HEK293 (cell line): Measurements from ENCODE around the gene ARHGEF26.

Source experiments
- ZBTB20 ChIP-seq: fragments of 450-650 bp; formaldehyde crosslinking; IDR thresholded peaks from 2 replicates; pipeline ENCODE4 v1.5.1; 2016; ENCODE audit warnings: missing biosample characterization, missing genetic modification characterization
- ZNF121 ChIP-seq: fragments of 450-650 bp; formaldehyde crosslinking; IDR thresholded peaks from 2 replicates; pipeline ENCODE4 v1.5.1; 2016; ENCODE audit warnings: missing biosample characterization, missing genetic modification characterization
- ZNF274 ChIP-seq, 2 experiments: fragments of 200-500 bp in 1 of 2; fragments of 450-650 bp in 1 of 2; sonication (Bioruptor generic) in 1 of 2; formaldehyde crosslinking in 1 of 2; IDR thresholded peaks; 2 replicates each; pipeline versions ENCODE4 v1.5.1 to v1.6.1; 2014 to 2016; ENCODE audit warnings: borderline replicate concordance in 1 of 2, inconsistent platforms in 1 of 2, low read length in 1 of 2, missing biosample characterization in 1 of 2, missing genetic modification characterization in 1 of 2
- ZNF302 ChIP-seq: fragments of 450-650 bp; formaldehyde crosslinking; IDR thresholded peaks from 2 replicates; pipeline ENCODE4 v1.5.1; 2016; ENCODE audit warnings: missing biosample characterization, missing genetic modification characterization, low read depth
- ZNF398 ChIP-seq: fragments of 450-650 bp; formaldehyde crosslinking; IDR thresholded peaks from 2 replicates; pipeline ENCODE4 v1.5.1; 2017; ENCODE audit warnings: missing biosample characterization, missing genetic modification characterization
- ZNF660 ChIP-seq: fragments of 450-650 bp; IDR thresholded peaks from 2 replicates; pipeline ENCODE4 v1.5.1; 2018; ENCODE audit warnings: missing biosample characterization, mild to moderate bottlenecking, missing genetic modification characterization
- ZNF670 ChIP-seq: fragments of 450-650 bp; formaldehyde crosslinking; IDR thresholded peaks from 2 replicates; pipeline ENCODE4 v1.5.1; 2016; ENCODE audit warnings: missing biosample characterization, missing genetic modification characterization, low read depth
- ZSCAN30 ChIP-seq: fragments of 450-650 bp; IDR thresholded peaks from 2 replicates; pipeline ENCODE4 v1.5.1; 2018; ENCODE audit warnings: missing biosample characterization, mild to moderate bottlenecking, missing genetic modification characterization, moderate library complexity

DNA sequence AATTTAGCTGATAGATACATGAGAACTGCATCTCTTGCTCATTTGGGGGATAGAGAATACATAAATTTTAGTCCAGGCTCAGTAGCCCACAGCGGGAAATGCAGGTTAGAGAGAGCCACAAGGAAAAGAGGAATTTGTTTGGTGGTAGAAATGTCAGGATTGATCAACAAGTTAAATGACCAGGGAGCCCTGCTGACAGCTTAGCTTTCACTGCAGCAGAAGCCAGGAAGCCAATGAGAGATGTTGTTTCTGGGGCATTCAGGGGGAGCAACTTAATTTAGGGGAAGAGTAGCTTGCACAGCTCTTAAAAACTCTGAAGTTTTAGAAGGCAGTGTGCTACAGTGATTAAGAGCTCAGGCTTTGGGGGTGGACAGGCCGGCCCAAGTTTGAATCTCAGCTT lies 22.7 kb downstream of the ARHGEF26 start:
- no peak for TF ChIP-seq ZNF398
- TF ChIP-seq ZNF121 (tag by site-specific recombination), result no peak
- TF ChIP-seq ZNF302 (tag by site-specific recombination), result no peak
- no peak for TF ChIP-seq ZBTB20 (tag by site-specific recombination)
- TF ChIP-seq ZNF274 (IDR thresholded peaks at IDR 0.05; ENCODE audit: low read length), result no peak
- TF ChIP-seq ZNF274 (tag by site-specific recombination; IDR thresholded peaks at IDR 0.05; ENCODE audit: borderline replicate concordance), result no peak
- TF ChIP-seq ZNF660, result no peak
- TF ChIP-seq ZNF670 (tag by site-specific recombination), result no peak
- no peak for TF ChIP-seq ZSCAN30 (tag by site-specific recombination)
